A549 treated with AZD9567 at 1 μM for 4 hours (cell line): ENCODE results near the gene KDM2B. TPM values are rescaled to one million over a fixed set of nuclear protein-coding genes. Genes with fewer than 3 reads are reported as not detected.

Experiments used
- total RNA-seq: library from RNA; stranded (reverse); fragments of 200-300 nt; extraction: Qiagen RNA extraction; gene quantifications from 5 replicates; pipeline ENCODE4 v1.2.3, GENCODE V29; 2022; ENCODE audit not compliant: insufficient read depth

Gene KDM2B
- 16.0 to 23.8 TPM (median 19.9 TPM) in 5 replicates for total RNA-seq

GRCh38 chr12:121580959-121581685, at the start of gene KDM2B:
TSS of gene KDM2B (minus strand) at chr12:121581023. CDS start at chr12:121580911, 112 bp downstream.

GRCh38 chr12:121626087-121626852, 45.4 kb upstream of the KDM2B start, which contains the start of gene ORAI1:
TSS of gene ORAI1 (plus strand) at chr12:121626530.

GRCh38 chr12:121399391-121400331, 181.2 kb downstream of the KDM2B start, which contains the start of gene RNF34:
TSS of gene RNF34 (plus strand) at chr12:121400118. CDS start at chr12:121400213, 95 bp downstream.

Other genes starting within 250 kb of the KDM2B start
- 91.3 to 121 TPM (median 94.4 TPM) in 5 replicates for gene ANAPC5, start 228.6 kb downstream of the KDM2B start, total RNA-seq
- gene RNF34, start 180.9 kb downstream of the KDM2B start, total RNA-seq = 39.1 to 44.4 TPM (median 41.5 TPM) in 5 replicates
- gene ORAI1, start 45.5 kb upstream of the KDM2B start, total RNA-seq = 24.9 to 39.2 TPM (median 38.6 TPM) in 5 replicates
- 0.15 to 0.30 TPM (median 0.22 TPM) in 4 of 5 replicates, not detected in the other for gene MORN3, start 88.6 kb upstream of the KDM2B start, total RNA-seq
- 15.3 to 16.7 TPM (median 16.1 TPM) in 5 replicates for gene TMEM120B, start 131.7 kb upstream of the KDM2B start, total RNA-seq
- 96.7 to 103 TPM (median 101 TPM) in 5 replicates for gene RHOF, start 212.7 kb upstream of the KDM2B start, total RNA-seq
- 7.3 to 13.7 TPM (median 12.2 TPM) in 5 replicates for gene SETD1B, start 223.0 kb upstream of the KDM2B start, total RNA-seq